GM21619 (cell line): ENCODE measurements around the gene ADAMTS13.

ENCODE experiments used
- ATAC-seq: cut with Tn5 transposase; IDR thresholded peaks from one replicate; pipeline ENCODE4 v1.9.1; 2021; ENCODE audit not compliant: unreplicated experiment

Gene ADAMTS13

DNA sequence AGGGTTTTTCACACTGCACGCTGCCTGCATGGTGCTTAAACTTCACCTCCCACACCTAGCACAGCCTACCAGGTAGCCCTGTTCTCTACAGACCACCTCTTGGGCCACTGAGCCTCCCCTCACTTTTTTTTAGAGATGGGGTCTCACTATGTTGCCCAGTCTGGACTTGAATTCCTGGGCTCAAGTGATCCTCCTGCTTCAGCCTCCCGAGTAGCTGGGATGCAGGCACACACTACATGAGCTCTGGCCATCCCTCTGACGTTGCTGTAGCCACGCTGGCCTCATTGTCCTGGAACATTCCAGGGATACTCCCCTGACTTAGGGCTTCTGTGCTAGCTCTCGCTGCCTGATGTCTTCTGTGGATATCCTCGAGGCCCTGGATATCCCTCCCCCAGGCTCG, 30.4 kb downstream of the ADAMTS13 start:
- ATAC-seq, result no peak

DNA sequence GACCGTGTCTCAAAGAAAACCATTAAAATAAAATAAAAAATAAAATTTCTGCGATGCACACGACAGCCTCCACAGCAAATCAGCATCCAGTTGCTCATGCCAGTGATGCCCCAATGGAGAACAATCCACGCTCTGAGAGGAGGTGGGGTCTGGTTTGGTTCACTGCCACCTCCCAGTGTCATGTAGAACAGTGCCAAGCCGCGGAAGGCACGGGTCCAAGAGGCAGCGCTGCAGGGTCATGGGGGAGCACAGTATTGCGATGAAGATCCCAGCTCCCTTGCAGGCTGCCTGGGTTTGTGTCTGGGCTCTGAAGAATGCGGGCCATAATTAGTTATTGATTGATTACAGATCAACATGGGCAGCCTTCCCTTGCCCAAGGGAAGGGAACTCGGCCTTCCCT, 31.5 kb downstream of the ADAMTS13 start:
- no peak for ATAC-seq

DNA sequence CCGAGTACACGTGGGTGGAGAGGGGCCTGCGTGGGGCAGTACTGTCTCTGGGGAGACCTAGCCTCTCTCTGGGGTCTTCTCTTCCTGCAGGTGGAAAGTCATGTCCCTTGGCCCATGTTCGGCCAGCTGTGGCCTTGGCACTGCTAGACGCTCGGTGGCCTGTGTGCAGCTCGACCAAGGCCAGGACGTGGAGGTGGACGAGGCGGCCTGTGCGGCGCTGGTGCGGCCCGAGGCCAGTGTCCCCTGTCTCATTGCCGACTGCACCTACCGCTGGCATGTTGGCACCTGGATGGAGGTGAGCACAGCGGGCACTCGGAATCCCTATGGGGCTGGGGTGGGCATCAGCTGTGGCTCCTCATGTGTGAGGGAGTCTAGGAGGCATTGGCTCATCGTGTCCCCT, 32.2 kb downstream of the ADAMTS13 start:
- ATAC-seq, result no peak

DNA sequence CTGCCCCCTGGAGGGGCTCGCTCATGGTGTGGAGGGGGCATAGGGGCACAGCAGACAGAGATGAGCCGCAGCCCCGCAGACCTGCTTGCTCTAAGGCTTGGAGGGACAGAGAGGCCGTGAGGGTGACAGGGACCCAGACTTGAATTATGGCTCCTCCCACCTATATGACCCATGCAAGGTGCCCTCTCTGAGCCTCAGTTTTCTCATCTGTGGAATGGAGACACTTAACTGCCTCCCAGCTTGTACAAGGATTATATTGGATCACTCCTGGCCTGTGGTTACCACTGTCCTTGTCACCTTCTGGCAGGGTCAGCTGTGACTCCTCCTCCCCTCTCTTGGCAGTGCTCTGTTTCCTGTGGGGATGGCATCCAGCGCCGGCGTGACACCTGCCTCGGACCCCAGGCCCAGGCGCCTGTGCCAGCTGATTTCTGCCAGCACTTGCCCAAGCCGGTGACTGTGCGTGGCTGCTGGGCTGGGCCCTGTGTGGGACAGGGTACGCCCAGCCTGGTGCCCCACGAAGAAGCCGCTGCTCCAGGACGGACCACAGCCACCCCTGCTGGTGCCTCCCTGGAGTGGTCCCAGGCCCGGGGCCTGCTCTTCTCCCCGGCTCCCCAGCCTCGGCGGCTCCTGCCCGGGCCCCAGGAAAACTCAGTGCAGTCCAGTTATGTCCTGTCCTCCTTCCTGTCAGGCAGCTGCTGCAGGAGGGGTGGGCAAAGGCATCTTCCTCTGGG, 32.9 kb downstream of the ADAMTS13 start:
- no peak for ATAC-seq

DNA sequence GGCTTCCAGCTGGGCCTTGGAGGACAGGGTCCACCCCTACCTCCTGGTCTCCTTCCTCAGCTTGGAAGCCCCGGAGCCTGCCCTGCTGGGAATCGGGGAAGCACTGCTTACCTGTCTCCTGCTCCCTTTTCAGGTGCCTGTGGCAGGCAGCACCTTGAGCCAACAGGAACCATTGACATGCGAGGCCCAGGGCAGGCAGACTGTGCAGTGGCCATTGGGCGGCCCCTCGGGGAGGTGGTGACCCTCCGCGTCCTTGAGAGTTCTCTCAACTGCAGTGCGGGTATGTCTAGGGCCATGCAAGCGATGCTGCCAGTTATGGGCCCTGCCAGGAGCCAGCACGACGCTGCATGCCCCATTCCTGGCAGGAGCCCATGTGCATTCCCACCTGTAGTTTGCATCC, 33.8 kb downstream of the ADAMTS13 start:
- no peak for ATAC-seq

DNA sequence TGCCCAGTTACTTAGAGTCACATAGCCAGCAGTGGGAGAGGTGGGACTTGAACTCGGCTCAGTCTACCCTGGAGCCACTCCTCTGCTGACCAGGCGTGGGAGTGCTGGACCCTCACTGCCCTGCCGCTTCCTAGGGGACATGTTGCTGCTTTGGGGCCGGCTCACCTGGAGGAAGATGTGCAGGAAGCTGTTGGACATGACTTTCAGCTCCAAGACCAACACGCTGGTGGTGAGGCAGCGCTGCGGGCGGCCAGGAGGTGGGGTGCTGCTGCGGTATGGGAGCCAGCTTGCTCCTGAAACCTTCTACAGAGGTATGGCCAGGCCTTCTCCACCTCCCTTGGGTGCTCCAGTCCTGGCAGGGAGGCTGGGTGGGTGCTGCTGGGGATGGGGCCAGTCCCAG, 34.2 kb downstream of the ADAMTS13 start:
- ATAC-seq, result no peak

DNA sequence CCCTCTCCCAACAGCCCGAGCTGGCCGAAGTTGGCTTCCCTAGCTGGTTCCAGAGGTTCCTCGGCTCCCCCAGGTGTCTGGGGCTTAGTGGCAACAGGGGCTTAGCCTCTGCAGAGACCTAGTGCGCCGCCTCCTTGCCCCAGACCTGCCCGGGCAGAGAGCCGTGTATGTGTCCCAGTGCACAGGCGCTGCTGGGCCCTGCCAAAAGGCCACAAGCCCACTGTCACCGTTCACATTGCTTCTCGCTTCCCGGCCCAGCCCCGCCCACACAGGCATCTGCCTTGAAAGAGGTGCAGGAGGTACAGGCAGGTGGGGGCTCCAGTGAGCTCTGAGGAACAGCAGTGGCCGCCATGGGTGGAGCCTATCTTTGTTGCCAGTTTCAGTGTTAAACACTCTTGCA, 35.1 kb downstream of the ADAMTS13 start:
- ATAC-seq, result no peak

DNA sequence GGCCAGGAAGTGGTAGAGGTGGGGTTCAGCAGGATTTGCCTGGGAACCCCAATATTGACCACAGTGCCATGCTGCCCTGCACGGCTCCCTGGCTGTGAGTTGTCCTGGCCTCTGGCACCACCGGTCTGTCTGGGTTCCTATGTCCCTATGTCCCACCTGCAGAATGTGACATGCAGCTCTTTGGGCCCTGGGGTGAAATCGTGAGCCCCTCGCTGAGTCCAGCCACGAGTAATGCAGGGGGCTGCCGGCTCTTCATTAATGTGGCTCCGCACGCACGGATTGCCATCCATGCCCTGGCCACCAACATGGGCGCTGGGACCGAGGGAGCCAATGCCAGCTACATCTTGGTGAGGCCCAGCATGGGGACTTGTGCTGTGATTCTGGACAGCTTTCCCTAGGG, 35.6 kb downstream of the ADAMTS13 start:
- ATAC-seq, result no peak

DNA sequence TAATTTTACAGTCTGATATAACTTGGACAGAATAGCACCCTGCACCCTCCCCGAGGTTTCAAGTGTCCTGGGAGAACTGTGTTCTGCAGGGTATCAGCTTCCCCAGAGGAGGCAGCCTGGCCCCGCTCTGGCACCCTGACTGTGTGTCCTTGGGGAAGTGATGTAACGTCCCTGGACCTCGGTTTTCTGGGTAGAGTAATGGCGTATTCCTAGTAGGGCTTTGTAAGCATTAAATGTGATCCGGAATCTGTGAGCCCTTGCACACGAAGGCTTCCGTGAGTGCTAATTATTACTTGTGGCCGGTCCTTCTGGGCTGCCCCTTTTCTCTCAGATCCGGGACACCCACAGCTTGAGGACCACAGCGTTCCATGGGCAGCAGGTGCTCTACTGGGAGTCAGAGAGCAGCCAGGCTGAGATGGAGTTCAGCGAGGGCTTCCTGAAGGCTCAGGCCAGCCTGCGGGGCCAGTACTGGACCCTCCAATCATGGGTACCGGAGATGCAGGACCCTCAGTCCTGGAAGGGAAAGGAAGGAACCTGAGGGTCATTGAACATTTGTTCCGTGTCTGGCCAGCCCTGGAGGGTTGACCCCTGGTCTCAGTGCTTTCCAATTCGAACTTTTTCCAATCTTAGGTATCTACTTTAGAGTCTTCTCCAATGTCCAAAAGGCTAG, 36.6 kb downstream of the ADAMTS13 start:
- ATAC-seq, result no peak

DNA sequence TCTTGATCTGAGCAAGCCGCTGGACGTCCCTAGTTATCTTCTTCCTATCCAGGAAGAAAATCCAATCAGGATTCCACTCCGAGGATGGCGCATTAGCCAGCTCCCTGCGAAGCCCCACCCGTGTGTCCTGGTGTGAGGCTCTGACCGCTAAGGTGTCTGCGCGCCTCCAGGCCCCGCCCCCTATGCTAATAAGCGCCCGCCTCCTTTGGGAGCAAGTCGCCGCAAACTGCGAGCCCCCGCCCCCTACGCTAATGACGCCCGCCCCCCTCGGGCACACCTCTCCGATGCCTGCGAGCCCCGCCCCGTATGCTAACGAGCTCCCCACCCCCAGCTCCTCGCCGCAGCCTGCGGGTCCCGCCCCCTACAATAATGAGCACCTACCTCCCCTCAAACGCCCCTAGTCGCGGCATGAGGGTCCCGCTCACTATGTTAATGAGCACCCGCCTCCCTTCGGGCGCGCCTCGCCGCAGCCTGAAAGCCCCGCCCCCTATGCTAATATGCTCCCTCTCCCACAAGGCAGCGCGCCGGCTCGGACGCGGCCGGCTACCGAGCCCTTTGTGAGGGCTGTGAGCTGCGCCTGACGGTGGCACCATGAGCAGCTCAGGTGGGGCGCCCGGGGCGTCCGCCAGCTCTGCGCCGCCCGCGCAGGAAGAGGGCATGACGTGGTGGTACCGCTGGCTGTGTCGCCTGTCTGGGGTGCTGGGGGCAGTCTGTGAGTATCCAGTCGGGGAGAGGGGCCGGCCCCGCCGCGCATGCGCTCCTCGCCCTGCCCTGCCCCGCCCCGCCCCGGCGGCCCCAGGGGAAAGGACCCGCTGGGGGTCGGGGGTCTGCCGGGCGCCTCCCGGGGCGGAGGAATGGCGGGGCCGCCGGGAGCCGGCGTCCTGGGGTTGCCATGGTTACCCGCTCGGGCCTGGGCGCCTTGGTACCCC, 37.6 kb downstream of the ADAMTS13 start, which contains the start of gene CACFD1:
CACFD1 (plus strand) TSS at position 503 of the 929 bp plus-strand sequence; CDS start at position 592, 89 bp downstream.
- ATAC-seq, result peak; percentile 71

DNA sequence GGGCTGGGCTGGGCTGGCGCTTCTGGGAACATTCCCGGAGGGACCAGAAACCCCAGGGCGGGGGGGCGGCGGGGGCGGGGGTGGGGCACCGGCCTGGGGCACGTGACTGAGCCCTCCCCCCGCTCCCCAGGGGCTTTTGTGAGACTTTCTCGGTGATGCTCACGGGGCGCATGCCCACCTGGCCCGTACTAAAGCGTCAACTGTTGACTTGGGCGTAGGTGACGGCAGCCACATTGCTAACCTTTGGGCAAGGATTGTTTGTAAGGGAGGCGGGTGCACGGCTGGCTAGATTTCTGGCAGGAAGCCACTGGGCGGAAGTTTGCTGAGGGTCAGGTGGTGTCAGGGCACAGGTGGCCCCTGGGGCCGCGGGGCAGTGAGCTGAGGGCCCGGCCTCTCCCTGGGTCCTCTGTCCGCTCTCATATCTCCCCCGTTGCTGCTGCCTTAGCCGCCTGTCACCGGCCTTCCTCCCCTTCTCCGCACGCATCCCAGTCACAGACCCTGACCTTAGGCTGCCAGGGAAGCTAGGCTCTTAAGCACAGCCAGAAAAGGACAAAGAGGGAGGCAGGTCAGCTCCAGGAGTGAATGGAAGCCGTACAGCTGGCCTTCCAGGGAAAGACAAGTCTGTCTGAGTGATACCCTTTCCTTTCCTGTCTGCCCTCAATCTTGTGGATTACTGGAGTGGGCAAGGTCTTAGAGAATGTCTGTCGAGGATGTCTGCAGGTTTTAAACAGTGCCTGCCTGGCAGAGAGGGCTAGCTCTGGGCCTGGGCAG, 38.4 kb downstream of the ADAMTS13 start:
- ATAC-seq, result peak; percentile 27

DNA sequence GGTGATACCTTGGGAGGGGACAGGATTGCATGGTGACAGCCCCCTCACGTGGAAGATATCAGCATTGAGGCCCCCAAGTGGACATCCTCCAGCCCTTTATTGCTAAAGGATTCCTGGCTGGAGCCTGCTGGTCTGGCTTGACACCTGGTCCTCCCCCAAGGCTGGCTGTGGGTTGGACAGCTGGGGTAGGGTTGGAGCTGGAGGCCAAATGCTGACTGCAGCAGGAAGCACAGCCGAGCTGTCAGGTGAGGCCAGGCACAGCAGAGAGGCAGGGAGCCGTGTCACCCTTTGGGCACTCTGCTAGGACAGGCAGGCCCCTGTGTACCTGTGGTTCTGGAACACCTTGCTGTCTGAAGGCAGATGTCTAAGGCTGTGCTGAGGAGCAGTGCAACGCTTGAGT, 39.8 kb downstream of the ADAMTS13 start:
- no peak for ATAC-seq

DNA sequence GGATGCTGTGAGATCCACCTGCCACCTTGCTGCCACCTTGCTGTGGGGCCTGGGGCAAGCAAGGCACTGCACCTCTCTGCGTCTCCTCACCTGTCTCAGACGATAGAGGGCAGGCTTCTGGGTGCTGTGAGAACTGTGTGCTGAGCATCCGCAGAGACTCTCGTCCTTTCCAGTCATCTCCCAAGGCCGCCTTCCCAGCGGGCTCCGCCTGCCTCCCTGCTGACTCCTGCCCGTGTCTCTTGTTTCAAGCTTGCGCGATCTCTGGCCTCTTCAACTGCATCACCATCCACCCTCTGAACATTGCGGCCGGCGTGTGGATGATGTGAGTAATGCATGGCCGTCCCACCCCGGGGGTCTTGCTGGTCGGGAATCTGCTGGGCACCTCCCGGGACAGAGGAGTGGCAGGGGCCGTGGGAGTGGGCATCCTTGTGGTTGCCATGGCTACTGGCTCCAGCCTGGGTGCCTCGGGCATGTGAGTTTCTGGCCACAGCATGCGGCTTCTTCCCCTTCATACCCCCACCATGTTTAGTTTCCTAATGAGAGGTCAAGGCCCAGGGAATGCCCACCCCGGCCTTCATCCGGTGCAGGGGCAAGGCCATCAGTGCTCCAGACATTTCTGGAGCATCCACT, 41.2 kb downstream of the ADAMTS13 start:
- no peak for ATAC-seq

DNA sequence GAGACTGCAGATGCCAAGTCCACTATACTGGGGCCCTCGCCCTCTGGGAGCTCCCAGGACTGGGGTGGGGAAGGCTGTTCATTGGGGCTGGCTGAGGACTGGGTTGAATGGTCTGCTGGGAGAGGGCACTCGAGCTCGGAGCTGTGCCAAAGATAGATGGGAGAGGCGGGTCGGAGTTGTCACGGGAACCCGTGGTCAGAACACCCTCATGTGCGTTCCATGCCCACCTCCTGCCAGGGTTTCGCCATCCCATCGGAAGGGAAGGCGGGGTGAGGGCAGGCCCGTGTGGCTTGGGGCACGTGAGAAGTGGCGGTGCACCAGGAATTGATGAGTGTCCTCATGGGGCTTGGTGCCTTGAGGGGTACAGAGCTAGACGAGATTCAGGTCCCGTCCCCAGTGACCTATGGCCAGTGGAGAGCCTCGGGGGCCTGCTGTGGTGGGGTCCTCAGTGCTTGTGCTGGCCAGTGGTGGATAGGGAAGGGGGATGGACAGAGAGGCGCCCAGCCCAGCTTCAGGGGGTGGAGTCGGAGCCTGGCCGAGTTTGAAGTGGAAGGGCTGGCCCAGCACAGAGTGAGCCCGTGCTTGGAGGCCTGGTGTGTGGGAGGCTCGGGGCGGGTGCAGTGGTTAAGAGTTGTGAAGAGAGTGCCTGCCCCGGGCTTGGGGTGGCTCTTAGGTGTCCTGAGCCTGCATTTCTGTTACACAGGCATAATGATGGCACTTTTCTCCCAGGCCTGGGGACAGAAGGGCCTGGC, 41.9 kb downstream of the ADAMTS13 start:
- no peak for ATAC-seq

DNA sequence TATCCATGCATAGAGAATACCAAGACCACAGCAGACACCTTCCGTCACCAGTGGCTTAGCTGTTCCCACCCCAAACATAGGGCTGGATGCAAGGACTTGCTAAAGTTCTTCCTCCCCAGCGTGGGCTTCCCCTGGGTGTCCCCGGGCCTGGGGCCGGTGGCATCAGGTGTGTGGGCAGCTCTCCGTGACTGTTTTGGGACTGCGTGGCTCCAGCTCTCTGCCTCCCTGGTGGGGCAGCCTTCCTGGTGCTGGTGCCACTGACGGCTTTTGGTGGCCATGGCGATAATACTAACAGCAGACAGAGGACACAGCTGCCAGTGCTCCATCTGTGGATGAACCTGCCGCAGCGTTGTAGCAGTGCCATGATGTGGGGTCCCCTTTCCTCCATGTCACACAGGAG, 42.5 kb downstream of the ADAMTS13 start:
- ATAC-seq, result no peak

DNA sequence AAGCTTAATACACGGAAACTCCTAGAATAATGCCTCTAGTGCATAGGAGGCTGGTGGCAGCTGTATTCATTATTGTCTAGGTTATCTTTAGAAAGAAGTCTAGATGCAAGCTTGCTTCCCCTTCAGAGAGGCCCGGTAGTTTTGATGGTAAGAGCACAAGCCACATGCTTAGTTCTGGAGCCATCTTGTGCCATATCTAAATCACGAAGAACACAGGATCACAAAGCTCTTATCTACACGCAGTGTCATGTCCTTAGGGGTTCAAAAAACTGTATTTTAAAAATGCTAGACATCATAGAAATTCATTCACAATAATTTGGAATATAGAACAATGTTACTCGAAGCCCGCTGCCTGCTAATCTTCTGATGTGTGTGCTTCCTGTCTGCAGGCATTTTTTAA, 43.8 kb downstream of the ADAMTS13 start:
- no peak for ATAC-seq

DNA sequence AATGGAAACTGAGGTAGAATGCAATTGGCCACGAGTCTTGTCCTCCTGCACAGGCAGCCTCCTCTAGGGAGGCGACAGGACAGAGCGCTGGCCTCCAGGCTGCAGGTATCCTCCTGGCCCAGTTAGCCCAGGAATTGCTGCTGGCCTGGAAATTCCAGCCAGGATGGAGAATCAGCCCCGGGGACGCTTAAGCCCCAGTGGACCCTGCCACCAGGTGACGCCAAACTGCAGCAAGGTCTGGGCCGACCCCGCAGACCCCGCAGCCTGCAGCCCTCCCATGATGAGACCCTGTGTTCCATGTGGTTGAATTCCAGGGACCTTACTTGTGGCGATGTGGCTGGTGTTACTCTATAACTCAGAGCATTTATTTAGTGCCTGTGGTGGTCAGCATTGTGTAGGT, 44.9 kb downstream of the ADAMTS13 start:
- ATAC-seq, result no peak

DNA sequence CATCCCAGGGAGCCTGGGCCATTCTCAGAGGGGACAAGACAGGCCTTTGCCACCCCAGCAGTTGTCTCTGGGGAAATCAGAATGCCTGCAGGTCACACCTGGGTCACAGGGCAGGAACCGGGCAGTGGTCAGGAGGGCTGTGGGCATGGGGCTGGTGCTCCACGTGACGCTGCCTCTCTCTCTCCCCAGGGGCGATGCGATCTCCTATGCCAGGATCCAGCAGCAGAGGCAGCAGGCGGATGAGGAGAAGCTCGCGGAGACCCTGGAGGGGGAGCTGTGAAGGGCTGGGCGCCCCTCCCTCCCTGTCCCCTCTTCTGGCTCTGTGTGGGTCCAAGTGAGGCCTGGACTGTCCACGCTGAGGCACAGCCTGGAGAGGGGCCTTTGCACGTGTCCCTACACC, 46.2 kb downstream of the ADAMTS13 start:
- ATAC-seq, result no peak

DNA sequence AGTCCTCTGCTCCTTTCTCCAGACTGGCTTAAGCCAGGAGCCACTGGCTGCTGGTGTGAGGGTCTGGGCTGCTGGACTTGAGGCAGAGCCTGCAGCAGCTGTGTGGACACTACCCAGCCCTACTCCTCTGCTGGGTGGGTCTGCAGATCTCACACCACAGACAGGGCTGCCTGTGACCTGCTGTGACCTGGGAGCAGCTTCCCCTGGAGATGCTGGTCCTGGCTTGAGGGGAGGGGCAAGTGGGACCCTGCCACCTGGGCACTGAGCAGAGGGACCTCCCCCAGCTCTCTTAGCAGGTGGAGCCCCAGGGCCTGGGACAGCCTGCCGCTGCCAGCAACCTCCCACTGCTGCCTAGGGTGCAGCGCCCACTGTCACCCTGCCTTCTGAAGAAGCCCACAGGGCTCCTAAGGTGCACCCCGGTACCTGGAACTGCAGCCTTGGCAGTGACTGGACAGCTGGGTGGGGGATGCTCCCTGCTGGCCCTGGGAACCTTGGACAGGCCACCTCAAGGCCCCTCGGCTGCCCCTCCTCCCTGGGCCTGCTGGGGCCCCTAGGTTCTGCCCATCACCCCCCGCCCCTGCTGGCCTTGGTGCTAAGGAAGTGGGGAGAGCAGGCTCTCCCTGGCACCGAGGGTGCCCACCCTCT, 46.7 kb downstream of the ADAMTS13 start:
- no peak for ATAC-seq
